ENCODE results near the gene PUM2.

Gene PUM2

GRCh38 chr2:20322527-20323300 lies 27.9 kb downstream of the PUM2 start:
- no peak overlapping the region for H3K4me3 ChIP-seq (ENCODE audit: low read length in 2 of 2)
- H3K36me3 ChIP-seq (ENCODE audit: control insufficient read depth in 2 of 2, insufficient read depth in 2 of 2, low read length in 2 of 2), result peaks cover 31 to 49% of the 10 kb centered on the region in 2 donors
- H3K27ac ChIP-seq (ENCODE audit: low read depth in 2 of 2, low read length in 2 of 2), result no peak overlapping the region
- H3K4me1 ChIP-seq (ENCODE audit: control insufficient read depth in 2 of 2, insufficient read depth in 2 of 2, low read length in 2 of 2), result peaks cover 5 to 10% of the 10 kb centered on the region in 2 donors
- no peak overlapping the region for H3K9ac ChIP-seq (ENCODE audit: low read depth in 1 of 2, low read length in 2 of 2)
- H3K27me3 ChIP-seq (ENCODE audit: control insufficient read depth in 2 of 2, insufficient read depth in 2 of 2, low read length in 2 of 2), result no peaks in the 10 kb centered on the region
- H3K9me3 ChIP-seq (ENCODE audit: control insufficient read depth in 2 of 2, low read length in 2 of 2), result no peaks in the 10 kb centered on the region

- no peaks in the 10 kb centered on the region for H3K27me3 ChIP-seq (ENCODE audit: control insufficient read depth in 2 of 2, insufficient read depth in 2 of 2, low read length in 2 of 2)
- no peak overlapping the region for H3K9ac ChIP-seq (ENCODE audit: low read depth in 1 of 2, low read length in 2 of 2)
- H3K27ac ChIP-seq (ENCODE audit: low read depth in 2 of 2, low read length in 2 of 2), result no peak overlapping the region
- no peak overlapping the region for H3K4me3 ChIP-seq (ENCODE audit: low read length in 2 of 2)
- H3K4me1 ChIP-seq (ENCODE audit: control insufficient read depth in 2 of 2, insufficient read depth in 2 of 2, low read length in 2 of 2), result no peaks in the 10 kb centered on the region
- no peaks in the 10 kb centered on the region for H3K9me3 ChIP-seq (ENCODE audit: control insufficient read depth in 2 of 2, low read length in 2 of 2)
- peaks cover 40 to 52% of the 10 kb centered on the region in 2 donors for H3K36me3 ChIP-seq (ENCODE audit: control insufficient read depth in 2 of 2, insufficient read depth in 2 of 2, low read length in 2 of 2)
Observed at GRCh38 chr2:20317690-20318089, 33.0 kb downstream of the PUM2 start.

- no peak overlapping the region for H3K9ac ChIP-seq (ENCODE audit: low read depth in 1 of 2, low read length in 2 of 2)
- no peak overlapping the region for H3K27ac ChIP-seq (ENCODE audit: low read depth in 2 of 2, low read length in 2 of 2)
- no peak overlapping the region for H3K4me3 ChIP-seq (ENCODE audit: low read length in 2 of 2)
- no peaks in the 10 kb centered on the region for H3K4me1 ChIP-seq (ENCODE audit: control insufficient read depth in 2 of 2, insufficient read depth in 2 of 2, low read length in 2 of 2)
- H3K36me3 ChIP-seq (ENCODE audit: control insufficient read depth in 2 of 2, insufficient read depth in 2 of 2, low read length in 2 of 2), result peaks cover 35 to 48% of the 10 kb centered on the region in 2 donors
- no peaks in the 10 kb centered on the region for H3K9me3 ChIP-seq (ENCODE audit: control insufficient read depth in 2 of 2, low read length in 2 of 2)
- H3K27me3 ChIP-seq (ENCODE audit: control insufficient read depth in 2 of 2, insufficient read depth in 2 of 2, low read length in 2 of 2), result no peaks in the 10 kb centered on the region
Observed at GRCh38 chr2:20317197-20317596, 33.4 kb downstream of the PUM2 start.

GRCh38 chr2:20314562-20315501 lies 35.8 kb downstream of the PUM2 start:
- Histone ChIP-seq H3K27me3 (ENCODE audit: control insufficient read depth in 2 of 2, insufficient read depth in 2 of 2, low read length in 2 of 2) (no peaks in the 10 kb centered on the region), H3K9ac (ENCODE audit: low read depth in 1 of 2, low read length in 2 of 2) (no peak overlapping the region), H3K36me3 (ENCODE audit: control insufficient read depth in 2 of 2, insufficient read depth in 2 of 2, low read length in 2 of 2) (peaks cover 52% of the 10 kb centered on the region in 2 donors), H3K4me1 (ENCODE audit: control insufficient read depth in 2 of 2, insufficient read depth in 2 of 2, low read length in 2 of 2) (no peaks in the 10 kb centered on the region), H3K27ac (ENCODE audit: low read depth in 2 of 2, low read length in 2 of 2) (no peak overlapping the region), H3K4me3 (ENCODE audit: low read length in 2 of 2) (no peak overlapping the region), H3K9me3 (ENCODE audit: control insufficient read depth in 2 of 2, low read length in 2 of 2) (no peaks in the 10 kb centered on the region)

GRCh38 chr2:20313659-20314058 lies 37.0 kb downstream of the PUM2 start:
- H3K36me3 ChIP-seq (ENCODE audit: control insufficient read depth in 2 of 2, insufficient read depth in 2 of 2, low read length in 2 of 2), result peaks cover 53 to 59% of the 10 kb centered on the region in 2 donors
- H3K9ac ChIP-seq (ENCODE audit: low read depth in 1 of 2, low read length in 2 of 2), result no peak overlapping the region
- no peak overlapping the region for H3K4me3 ChIP-seq (ENCODE audit: low read length in 2 of 2)
- no peaks in the 10 kb centered on the region for H3K4me1 ChIP-seq (ENCODE audit: control insufficient read depth in 2 of 2, insufficient read depth in 2 of 2, low read length in 2 of 2)
- no peaks in the 10 kb centered on the region for H3K27me3 ChIP-seq (ENCODE audit: control insufficient read depth in 2 of 2, insufficient read depth in 2 of 2, low read length in 2 of 2)
- H3K27ac ChIP-seq (ENCODE audit: low read depth in 2 of 2, low read length in 2 of 2), result no peak overlapping the region
- no peaks in the 10 kb centered on the region for H3K9me3 ChIP-seq (ENCODE audit: control insufficient read depth in 2 of 2, low read length in 2 of 2)

GRCh38 chr2:20309001-20309400 lies 41.6 kb downstream of the PUM2 start:
- H3K4me1 ChIP-seq (ENCODE audit: control insufficient read depth in 2 of 2, insufficient read depth in 2 of 2, low read length in 2 of 2), result no peaks in the 10 kb centered on the region
- H3K27me3 ChIP-seq (ENCODE audit: control insufficient read depth in 2 of 2, insufficient read depth in 2 of 2, low read length in 2 of 2), result no peaks in the 10 kb centered on the region
- no peak overlapping the region for H3K9ac ChIP-seq (ENCODE audit: low read depth in 1 of 2, low read length in 2 of 2)
- peaks cover 58 to 62% of the 10 kb centered on the region in 2 donors for H3K36me3 ChIP-seq (ENCODE audit: control insufficient read depth in 2 of 2, insufficient read depth in 2 of 2, low read length in 2 of 2)
- no peaks in the 10 kb centered on the region for H3K9me3 ChIP-seq (ENCODE audit: control insufficient read depth in 2 of 2, low read length in 2 of 2)
- H3K4me3 ChIP-seq (ENCODE audit: low read length in 2 of 2), result no peak overlapping the region
- H3K27ac ChIP-seq (ENCODE audit: low read depth in 2 of 2, low read length in 2 of 2), result no peak overlapping the region

GRCh38 chr2:20307311-20307710 lies 43.3 kb downstream of the PUM2 start:
- H3K27ac ChIP-seq (ENCODE audit: low read depth in 2 of 2, low read length in 2 of 2), result no peak overlapping the region

GRCh38 chr2:20304411-20304810 lies 46.2 kb downstream of the PUM2 start:
- no peaks in the 10 kb centered on the region for H3K9me3 ChIP-seq (ENCODE audit: control insufficient read depth in 2 of 2, low read length in 2 of 2)
- H3K4me1 ChIP-seq (ENCODE audit: control insufficient read depth in 2 of 2, insufficient read depth in 2 of 2, low read length in 2 of 2), result no peaks in the 10 kb centered on the region
- H3K27me3 ChIP-seq (ENCODE audit: control insufficient read depth in 2 of 2, insufficient read depth in 2 of 2, low read length in 2 of 2), result no peaks in the 10 kb centered on the region
- H3K27ac ChIP-seq (ENCODE audit: low read depth in 2 of 2, low read length in 2 of 2), result no peak overlapping the region
- H3K4me3 ChIP-seq (ENCODE audit: low read length in 2 of 2), result no peak overlapping the region
- H3K9ac ChIP-seq (ENCODE audit: low read depth in 1 of 2, low read length in 2 of 2), result no peak overlapping the region
- H3K36me3 ChIP-seq (ENCODE audit: control insufficient read depth in 2 of 2, insufficient read depth in 2 of 2, low read length in 2 of 2), result peaks cover 44 to 55% of the 10 kb centered on the region in 2 donors

More at GRCh38 chr2:20307311-20307710, 43.3 kb downstream of the PUM2 start:
- H3K9ac ChIP-seq (ENCODE audit: low read depth in 1 of 2, low read length in 2 of 2), result no peak overlapping the region
- H3K4me1 ChIP-seq (ENCODE audit: control insufficient read depth in 2 of 2, insufficient read depth in 2 of 2, low read length in 2 of 2), result no peaks in the 10 kb centered on the region
- no peaks in the 10 kb centered on the region for H3K9me3 ChIP-seq (ENCODE audit: control insufficient read depth in 2 of 2, low read length in 2 of 2)
- H3K36me3 ChIP-seq (ENCODE audit: control insufficient read depth in 2 of 2, insufficient read depth in 2 of 2, low read length in 2 of 2), result peaks cover 53 to 58% of the 10 kb centered on the region in 2 donors
- no peak overlapping the region for H3K4me3 ChIP-seq (ENCODE audit: low read length in 2 of 2)
- no peaks in the 10 kb centered on the region for H3K27me3 ChIP-seq (ENCODE audit: control insufficient read depth in 2 of 2, insufficient read depth in 2 of 2, low read length in 2 of 2)

GRCh38 chr2:20303966-20304365 lies 46.7 kb downstream of the PUM2 start:
- Histone ChIP-seq H3K36me3 (ENCODE audit: control insufficient read depth in 2 of 2, insufficient read depth in 2 of 2, low read length in 2 of 2) (peaks cover 44 to 55% of the 10 kb centered on the region in 2 donors), H3K27ac (ENCODE audit: low read depth in 2 of 2, low read length in 2 of 2) (no peak overlapping the region), H3K4me3 (ENCODE audit: low read length in 2 of 2) (no peak overlapping the region), H3K4me1 (ENCODE audit: control insufficient read depth in 2 of 2, insufficient read depth in 2 of 2, low read length in 2 of 2) (no peaks in the 10 kb centered on the region), H3K9me3 (ENCODE audit: control insufficient read depth in 2 of 2, low read length in 2 of 2) (no peaks in the 10 kb centered on the region), H3K9ac (ENCODE audit: low read depth in 1 of 2, low read length in 2 of 2) (no peak overlapping the region), H3K27me3 (ENCODE audit: control insufficient read depth in 2 of 2, insufficient read depth in 2 of 2, low read length in 2 of 2) (no peaks in the 10 kb centered on the region)

GRCh38 chr2:20302019-20302418 lies 48.6 kb downstream of the PUM2 start:
- Histone ChIP-seq H3K9ac (ENCODE audit: low read depth in 1 of 2, low read length in 2 of 2) (no peak overlapping the region), H3K27ac (ENCODE audit: low read depth in 2 of 2, low read length in 2 of 2) (no peak overlapping the region), H3K27me3 (ENCODE audit: control insufficient read depth in 2 of 2, insufficient read depth in 2 of 2, low read length in 2 of 2) (no peaks in the 10 kb centered on the region), H3K4me3 (ENCODE audit: low read length in 2 of 2) (no peak overlapping the region), H3K36me3 (ENCODE audit: control insufficient read depth in 2 of 2, insufficient read depth in 2 of 2, low read length in 2 of 2) (peaks cover 33 to 53% of the 10 kb centered on the region in 2 donors), H3K9me3 (ENCODE audit: control insufficient read depth in 2 of 2, low read length in 2 of 2) (no peaks in the 10 kb centered on the region), H3K4me1 (ENCODE audit: control insufficient read depth in 2 of 2, insufficient read depth in 2 of 2, low read length in 2 of 2) (no peaks in the 10 kb centered on the region)
